Trophoblast cell (in vitro differentiated cells and primary cell): ENCODE results near the gene ACAD9.
A peak's percentile ranks its signal among the peaks of the same experiment; 100 is the strongest.

Experiments used
- DNase-seq, 2 donors: peaks; one replicate each; pipeline ENCODE4 v3.0.0-alpha.2; 2016
- H2AFZ ChIP-seq: 2 replicates; pipeline ENCODE4 v1.6.1; 2013; ENCODE audit warnings: low read length, moderate library complexity, mild to moderate bottlenecking; ENCODE audit not compliant: insufficient read depth, poor library complexity
- H2AK5ac ChIP-seq: 2 replicates; pipeline ENCODE4 v1.6.1; 2013; ENCODE audit warnings: mild to moderate bottlenecking, low read length
- H2BK120ac ChIP-seq: 2 replicates; pipeline ENCODE4 v1.6.1; 2013; ENCODE audit warnings: low read length, mild to moderate bottlenecking, moderate library complexity; ENCODE audit not compliant: insufficient read depth, poor library complexity
- H2BK12ac ChIP-seq: 2 replicates; pipeline ENCODE4 v1.6.1; 2013; ENCODE audit warnings: mild to moderate bottlenecking, low read length, moderate library complexity
- H2BK5ac ChIP-seq: 2 replicates; pipeline ENCODE4 v1.6.1; 2013; ENCODE audit warnings: low read length, low read depth, moderate library complexity, mild to moderate bottlenecking; ENCODE audit not compliant: poor library complexity
- H3K14ac ChIP-seq: 2 replicates; pipeline ENCODE4 v1.6.1; 2013; ENCODE audit warnings: mild to moderate bottlenecking, low read length
- H3K18ac ChIP-seq: 2 replicates; pipeline ENCODE4 v1.6.1; 2013; ENCODE audit warnings: mild to moderate bottlenecking, low read length
- H3K23ac ChIP-seq: 2 replicates; pipeline ENCODE4 v1.6.1; 2013; ENCODE audit warnings: low read length
- H3K27ac ChIP-seq: 2 replicates; pipeline ENCODE4 v1.5.1; 2013; ENCODE audit warnings: low read depth, mild to moderate bottlenecking, inconsistent platforms, low read length, moderate library complexity
- H3K27me3 ChIP-seq: 2 replicates; pipeline ENCODE4 v1.6.1; 2013; ENCODE audit warnings: inconsistent platforms, mild to moderate bottlenecking, low read length, moderate library complexity; ENCODE audit not compliant: insufficient read depth
- H3K36me3 ChIP-seq, 2 experiments: 1 replicate in 1 of 2; 2 replicates in 1 of 2; pipeline ENCODE4 v1.6.1; 2013; ENCODE audit warnings: low read length in 2 of 2, mild to moderate bottlenecking in 2 of 2, moderate library complexity in 1 of 2; ENCODE audit not compliant: insufficient read depth in 2 of 2, control insufficient read depth in 1 of 2
- H3K4ac ChIP-seq: 2 replicates; pipeline ENCODE4 v1.6.1; 2013; ENCODE audit warnings: low read depth, mild to moderate bottlenecking, low read length, moderate library complexity
- H3K4me1 ChIP-seq, 2 experiments: 1 replicate in 1 of 2; 2 replicates in 1 of 2; pipeline ENCODE4 v1.6.1; 2013; ENCODE audit warnings: low read length in 2 of 2, mild to moderate bottlenecking in 2 of 2, moderate library complexity in 1 of 2; ENCODE audit not compliant: insufficient read depth in 2 of 2, control insufficient read depth in 1 of 2
- H3K4me2 ChIP-seq: 2 replicates; pipeline ENCODE4 v1.6.1; 2013; ENCODE audit warnings: inconsistent platforms, mild to moderate bottlenecking, low read length, moderate library complexity
- H3K4me3 ChIP-seq: 2 replicates; pipeline ENCODE4 v1.5.1; 2013; ENCODE audit warnings: mild to moderate bottlenecking, low read depth, low read length, inconsistent platforms
- H3K79me1 ChIP-seq: one replicate; pipeline ENCODE4 v1.6.1; 2013; ENCODE audit warnings: low read length
- H3K79me2 ChIP-seq: 2 replicates; pipeline ENCODE4 v1.6.1; 2013; ENCODE audit warnings: low read length, mild to moderate bottlenecking; ENCODE audit not compliant: control insufficient read depth, insufficient read depth, poor library complexity
- H3K9ac ChIP-seq: 2 replicates; pipeline ENCODE4 v1.6.1; 2013; ENCODE audit warnings: mild to moderate bottlenecking, low read length
- H3K9me3 ChIP-seq: 2 replicates; pipeline ENCODE4 v1.6.1; 2013; ENCODE audit warnings: low read depth, mild to moderate bottlenecking, control low read depth, inconsistent platforms, low read length; ENCODE audit not compliant: insufficient read depth
- H4K12ac ChIP-seq: 2 replicates; pipeline ENCODE4 v1.6.1; 2013; ENCODE audit warnings: low read depth, mild to moderate bottlenecking, low read length, moderate library complexity
- H4K8ac ChIP-seq: 2 replicates; pipeline ENCODE4 v1.6.1; 2013; ENCODE audit warnings: low read depth, mild to moderate bottlenecking, low read length, moderate library complexity
- H4K91ac ChIP-seq: one replicate; pipeline ENCODE4 v1.6.1; 2013; ENCODE audit warnings: low read depth, mild to moderate bottlenecking, low read length, moderate library complexity
- WGBS: extraction: QIAGEN DNeasy Blood & Tissue Kit; methylation state at CpG from one replicate; pipeline ENCODE4 v1.1.7; 2013; ENCODE audit warnings: missing lambda C conversion rate; ENCODE audit not compliant: insufficient read length, insufficient coverage; ENCODE audit errors: extremely low coverage; 5-methylcytosine and 5-hydroxymethylcytosine counted together

ACAD9 gene

GRCh38 chr3:128835096-128835495, 44.3 kb upstream of the ACAD9 start:
- no peaks in the 10 kb centered on the region for H3K79me1 ChIP-seq
- H2BK12ac ChIP-seq, result no peak overlapping the region
- WGBS, result no CpG with 5 or more reads among the region's 4 CpGs
- no peak overlapping the region for H4K91ac ChIP-seq
- no peak overlapping the region for H2BK120ac ChIP-seq
- no peak overlapping the region for H3K4ac ChIP-seq
- H3K23ac ChIP-seq, result no peak overlapping the region
- no peak overlapping the region for H3K18ac ChIP-seq
- H3K27me3 ChIP-seq, result no peaks in the 10 kb centered on the region
- peaks cover 3% of the 10 kb centered on the region for H3K9me3 ChIP-seq
- no peak overlapping the region for H3K4me2 ChIP-seq
- no peak overlapping the region for H3K9ac ChIP-seq
- H3K4me3 ChIP-seq, result no peak overlapping the region
- no peak overlapping the region for H4K12ac ChIP-seq
- no peaks in the 10 kb centered on the region for H3K36me3 ChIP-seq
- no peak overlapping the region for H3K27ac ChIP-seq
- H2AFZ ChIP-seq, result no peak overlapping the region
- H4K8ac ChIP-seq, result no peak overlapping the region
- no peaks in the 10 kb centered on the region for H3K79me2 ChIP-seq
- H2BK5ac ChIP-seq, result no peak overlapping the region
- H3K14ac ChIP-seq, result no peak overlapping the region
- H2AK5ac ChIP-seq, result no peak overlapping the region
- no peak for DNase-seq
- H3K4me1 ChIP-seq, result no peaks in the 10 kb centered on the region

GRCh38 chr3:128841926-128842920, 37.2 kb upstream of the ACAD9 start:
- Histone ChIP-seq H3K4me1 (peaks cover 3 to 5% of the 10 kb centered on the region in 2 experiments), H2BK5ac (no peak overlapping the region), H2BK120ac (no peak overlapping the region), H4K8ac (no peak overlapping the region), H2AFZ (no peak overlapping the region), H3K79me1 (no peaks in the 10 kb centered on the region), H3K18ac (no peak overlapping the region), H2BK12ac (no peak overlapping the region), H3K27me3 (no peaks in the 10 kb centered on the region), H3K4me2 (no peak overlapping the region), H3K9me3 (no peaks in the 10 kb centered on the region), H3K36me3 (no peaks in the 10 kb centered on the region), H3K4ac (no peak overlapping the region), H3K23ac (no peak overlapping the region), H3K9ac (no peak overlapping the region), H3K27ac (no peak overlapping the region), H3K79me2 (no peaks in the 10 kb centered on the region), H4K12ac (no peak overlapping the region), H2AK5ac (no peak overlapping the region), H3K14ac (no peak overlapping the region), H3K4me3 (no peak overlapping the region), H4K91ac (no peak overlapping the region)
- no peak for DNase-seq
- no CpG with 5 or more reads among the region's 10 CpGs for WGBS

DNA sequence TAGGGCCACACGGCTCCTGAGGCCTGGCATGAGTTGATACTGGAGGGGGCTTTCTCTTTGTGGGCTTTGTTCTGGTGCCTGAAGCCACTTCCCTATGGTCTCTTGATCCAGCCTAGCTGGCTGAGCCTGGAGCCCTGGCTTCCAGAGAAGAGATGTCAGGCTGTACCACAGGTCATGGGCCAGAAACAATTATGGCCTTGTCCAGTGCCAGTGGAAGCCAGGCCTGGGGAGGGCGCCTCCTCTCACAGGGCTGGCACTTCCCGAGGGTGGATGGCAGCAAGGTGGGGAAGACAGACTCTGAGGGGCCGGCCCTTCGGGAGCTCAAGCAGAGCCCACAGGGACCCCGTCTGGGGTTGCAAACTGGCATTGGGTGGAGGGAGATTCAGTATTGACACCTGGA, 34.9 kb upstream of the ACAD9 start:
- peaks cover 3 to 5% of the 10 kb centered on the region in 2 experiments for H3K4me1 ChIP-seq
- H4K12ac ChIP-seq, result no peak overlapping the region
- no peak overlapping the region for H2BK12ac ChIP-seq
- H3K9ac ChIP-seq, result no peak overlapping the region
- H2AK5ac ChIP-seq, result no peak overlapping the region
- H3K79me1 ChIP-seq, result no peaks in the 10 kb centered on the region
- no peak overlapping the region for H2BK5ac ChIP-seq
- no peak overlapping the region for H4K91ac ChIP-seq
- H3K27ac ChIP-seq, result no peak overlapping the region
- no peaks in the 10 kb centered on the region for H3K79me2 ChIP-seq
- no peak for DNase-seq
- H3K18ac ChIP-seq, result no peak overlapping the region
- no peaks in the 10 kb centered on the region for H3K9me3 ChIP-seq
- H4K8ac ChIP-seq, result no peak overlapping the region
- H3K27me3 ChIP-seq, result no peaks in the 10 kb centered on the region
- H3K14ac ChIP-seq, result no peak overlapping the region
- H2BK120ac ChIP-seq, result no peak overlapping the region
- no CpG with 5 or more reads among the region's 6 CpGs for WGBS
- no peak overlapping the region for H2AFZ ChIP-seq
- no peak overlapping the region for H3K23ac ChIP-seq
- H3K4me3 ChIP-seq, result no peak overlapping the region
- H3K36me3 ChIP-seq, result no peaks in the 10 kb centered on the region
- no peak overlapping the region for H3K4ac ChIP-seq
- no peak overlapping the region for H3K4me2 ChIP-seq

DNA sequence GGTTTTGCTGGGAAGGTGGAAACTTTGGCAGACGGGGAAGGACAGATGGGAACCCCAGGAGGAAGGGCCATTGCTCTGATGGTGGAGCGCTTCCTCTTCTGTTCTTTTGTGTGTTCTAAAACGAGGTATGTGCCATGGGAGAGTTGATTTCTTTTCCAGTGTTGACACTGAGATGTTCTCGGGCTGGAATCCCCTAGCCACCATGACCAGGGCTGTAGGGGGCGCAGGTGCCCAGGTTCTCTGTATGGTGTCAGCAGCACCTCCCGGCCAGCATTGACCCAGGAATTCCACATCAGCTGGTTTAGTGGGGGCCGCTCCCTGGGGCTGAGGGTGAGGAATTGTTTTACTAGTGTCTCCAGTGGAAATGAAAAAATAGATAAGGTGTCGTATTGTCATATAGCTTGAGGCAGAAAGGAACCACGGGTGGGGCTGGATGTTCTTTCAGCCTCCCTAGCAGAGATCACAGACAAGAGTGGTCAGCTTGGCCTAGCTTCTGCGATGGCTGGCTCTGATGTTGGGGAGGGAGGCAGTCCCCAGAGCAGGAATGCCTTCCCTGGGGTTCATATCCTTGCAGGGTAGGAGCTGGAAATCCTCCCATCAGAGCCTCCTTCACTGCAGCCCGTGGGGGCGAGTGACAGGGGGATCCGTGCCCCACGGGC, 34.2 kb upstream of the ACAD9 start:
- no CpG with 5 or more reads among the region's 14 CpGs for WGBS
- no peaks in the 10 kb centered on the region for H3K27me3 ChIP-seq
- H2AK5ac ChIP-seq, result no peak overlapping the region
- H4K12ac ChIP-seq, result no peak overlapping the region
- H4K91ac ChIP-seq, result no peak overlapping the region
- H2BK12ac ChIP-seq, result no peak overlapping the region
- no peak overlapping the region for H3K27ac ChIP-seq
- H3K14ac ChIP-seq, result no peak overlapping the region
- peaks cover 3 to 5% of the 10 kb centered on the region in 2 experiments for H3K4me1 ChIP-seq
- H4K8ac ChIP-seq, result no peak overlapping the region
- no peaks in the 10 kb centered on the region for H3K36me3 ChIP-seq
- no peak overlapping the region for H2AFZ ChIP-seq
- no peak overlapping the region for H3K9ac ChIP-seq
- no peaks in the 10 kb centered on the region for H3K79me1 ChIP-seq
- H3K23ac ChIP-seq, result no peak overlapping the region
- H3K4me3 ChIP-seq, result no peak overlapping the region
- H3K4ac ChIP-seq, result no peak overlapping the region
- H2BK5ac ChIP-seq, result no peak overlapping the region
- no peak overlapping the region for H3K18ac ChIP-seq
- H2BK120ac ChIP-seq, result no peak overlapping the region
- H3K79me2 ChIP-seq, result no peaks in the 10 kb centered on the region
- peak in 1 of 2 donors; percentile 31 for DNase-seq
- H3K9me3 ChIP-seq, result no peaks in the 10 kb centered on the region
- H3K4me2 ChIP-seq, result peak overlapping the region; percentile 55
